ENCODE results near the gene DENND1A.

- TF ChIP-seq GATA2 (IDR thresholded peaks at IDR 0.05; ENCODE audit: low read depth, low read length) (no peak), GATA3 (IDR thresholded peaks at IDR 0.05; ENCODE audit: low read depth, low read length) (no peak)
These were observed 106.6 kb downstream of the DENND1A start for GRCh38 chr9:123823194-123823947.

Measured in SH-SY5Y (cell line).